Stimulated activated CD4-positive, alpha-beta T cell treated with anti-CD3 and anti-CD28 coated beads, Interleukin-15, amount 100 ng/mL, for 48 hours (primary cell): ENCODE data around the gene TECPR2.
"Not testable (repeated sequence)": the region's sequence is repeated elsewhere in the genome, so short reads cannot be mapped to it uniquely, and the experiment has no call there.

ENCODE experiments used
- DNase-seq, 2 donors: peaks; one replicate each; pipeline ENCODE4 v3.0.0-alpha.2; 2020; ENCODE audit warnings: low read depth in 2 of 2

TECPR2 gene

DNA sequence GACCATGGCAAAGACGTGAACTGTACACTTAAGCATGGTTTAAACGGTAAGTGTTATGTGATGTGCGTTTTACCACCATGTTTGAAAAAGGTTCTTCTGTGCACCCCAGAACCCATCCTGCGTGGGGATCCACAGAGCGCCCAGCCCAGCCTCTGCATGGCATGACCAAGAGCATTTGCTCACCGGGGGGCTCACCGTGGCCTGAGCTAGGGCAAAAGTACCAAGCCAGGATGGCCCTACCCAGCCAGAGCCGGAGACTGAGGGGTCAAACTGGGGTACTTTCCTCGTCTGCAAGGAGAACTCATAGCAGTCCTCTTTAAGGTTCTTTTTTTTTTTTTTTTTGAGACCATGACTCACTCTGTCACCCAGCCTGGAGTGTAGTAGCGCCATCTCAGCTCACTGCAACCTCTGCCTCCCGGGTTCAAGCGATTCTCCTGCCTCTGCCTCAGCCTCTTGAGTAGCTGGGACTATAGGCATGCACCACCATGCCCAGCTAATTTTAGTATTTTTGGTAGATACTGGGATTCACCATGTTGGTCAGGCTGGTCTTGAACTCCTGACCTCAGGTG, 163.3 kb downstream of the TECPR2 start:
- DNase-seq = no peak

DNA sequence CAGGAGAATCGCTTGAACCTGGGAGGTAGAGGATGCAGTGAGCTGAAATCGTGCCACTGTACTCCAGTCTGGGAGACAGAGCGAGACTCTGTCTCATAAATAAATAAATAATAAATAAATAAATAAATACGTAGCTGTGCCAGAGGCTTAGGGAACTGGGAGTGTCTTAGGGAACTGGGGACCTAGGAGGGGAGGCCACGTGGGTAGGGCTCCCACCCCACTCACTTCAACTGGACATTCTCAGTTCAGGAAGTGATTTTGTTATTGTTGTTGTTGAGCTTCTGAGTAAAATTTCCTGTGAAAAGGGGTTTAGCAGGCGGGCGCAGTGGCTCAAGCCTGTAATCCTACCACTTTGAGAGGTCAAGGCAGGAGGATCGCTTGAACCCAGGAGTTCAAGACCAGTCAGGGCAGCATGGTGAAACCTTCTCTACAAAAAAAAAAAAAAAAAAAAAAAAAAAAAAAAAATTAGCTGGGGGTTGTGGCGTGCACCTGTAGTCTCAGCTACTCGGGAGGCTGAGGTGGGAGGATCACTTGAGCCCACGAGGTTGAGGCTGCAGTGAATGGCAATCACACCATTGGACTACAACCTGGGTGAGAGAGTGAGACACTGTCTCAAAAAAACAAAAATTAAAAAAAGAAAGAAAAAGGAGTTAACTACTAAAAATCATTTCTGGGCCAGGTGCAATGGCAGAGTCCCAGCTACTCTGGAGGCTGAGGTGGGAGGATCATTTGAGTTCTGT, 165.9 kb downstream of the TECPR2 start:
- no peak for DNase-seq

DNA sequence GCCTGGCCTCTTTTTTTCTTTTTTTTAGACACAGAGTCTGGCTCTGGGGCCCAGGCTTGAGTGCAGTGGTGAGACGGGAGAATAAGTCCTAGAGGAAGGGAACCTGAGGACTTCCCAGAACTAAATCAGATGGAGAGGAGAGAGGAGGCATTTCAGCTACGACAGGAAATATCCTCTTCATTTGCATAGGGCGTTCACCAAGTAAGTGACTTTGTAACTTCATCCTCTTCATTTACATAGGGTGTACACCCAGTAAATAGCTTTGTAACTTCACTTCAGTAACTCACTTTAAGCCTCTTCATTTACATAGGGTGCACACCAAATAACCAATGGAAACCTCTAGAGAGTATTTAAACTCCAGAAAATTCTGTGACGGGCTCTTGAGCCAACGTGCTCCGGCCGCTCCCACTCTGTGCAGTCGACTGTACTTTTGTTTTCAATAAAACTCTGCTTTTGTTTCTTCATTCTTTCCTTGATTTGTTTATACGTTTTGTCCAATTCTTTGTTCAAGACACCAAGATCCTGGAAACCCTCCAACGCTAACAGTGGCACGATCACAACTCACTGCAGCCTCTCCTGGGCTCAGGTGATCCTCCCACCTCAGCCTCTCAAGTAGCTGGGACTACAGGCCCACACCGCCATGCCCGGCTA, 168.2 kb downstream of the TECPR2 start:
- no peak for DNase-seq

GRCh38 chr14:102532204-102532658, 169.5 kb downstream of the TECPR2 start:
- DNase-seq = no peak

DNA sequence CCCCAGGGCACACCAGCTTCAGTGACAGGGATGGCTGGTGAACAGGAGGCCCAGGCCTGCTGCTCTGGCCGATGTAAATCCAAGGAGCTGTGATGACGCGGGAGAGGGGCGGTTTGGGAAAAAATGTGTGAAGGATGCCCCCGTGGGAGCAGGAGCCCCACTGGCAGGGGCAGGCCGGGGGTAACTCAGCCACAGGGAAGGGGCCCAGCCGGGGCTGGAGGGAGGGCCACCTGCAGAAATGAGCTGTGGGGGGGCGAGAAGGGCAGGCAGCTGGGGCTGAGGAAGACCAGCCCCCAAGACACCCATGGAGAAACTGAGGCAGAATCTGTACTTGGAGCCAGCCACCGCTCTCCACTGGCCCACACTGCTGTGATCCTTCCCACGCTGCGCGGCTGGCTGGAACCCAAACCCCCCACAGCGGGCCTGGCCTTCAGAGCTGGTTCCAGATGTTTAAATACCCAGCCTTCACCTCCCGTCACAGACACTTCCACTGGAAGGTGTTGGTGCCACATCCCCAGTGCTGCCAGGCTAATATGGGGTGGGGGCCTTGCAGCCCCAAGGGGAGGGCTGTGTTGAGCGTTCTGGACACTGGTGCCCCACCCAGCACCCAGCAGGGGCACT, 175.3 kb downstream of the TECPR2 start:
- no peak for DNase-seq

DNA sequence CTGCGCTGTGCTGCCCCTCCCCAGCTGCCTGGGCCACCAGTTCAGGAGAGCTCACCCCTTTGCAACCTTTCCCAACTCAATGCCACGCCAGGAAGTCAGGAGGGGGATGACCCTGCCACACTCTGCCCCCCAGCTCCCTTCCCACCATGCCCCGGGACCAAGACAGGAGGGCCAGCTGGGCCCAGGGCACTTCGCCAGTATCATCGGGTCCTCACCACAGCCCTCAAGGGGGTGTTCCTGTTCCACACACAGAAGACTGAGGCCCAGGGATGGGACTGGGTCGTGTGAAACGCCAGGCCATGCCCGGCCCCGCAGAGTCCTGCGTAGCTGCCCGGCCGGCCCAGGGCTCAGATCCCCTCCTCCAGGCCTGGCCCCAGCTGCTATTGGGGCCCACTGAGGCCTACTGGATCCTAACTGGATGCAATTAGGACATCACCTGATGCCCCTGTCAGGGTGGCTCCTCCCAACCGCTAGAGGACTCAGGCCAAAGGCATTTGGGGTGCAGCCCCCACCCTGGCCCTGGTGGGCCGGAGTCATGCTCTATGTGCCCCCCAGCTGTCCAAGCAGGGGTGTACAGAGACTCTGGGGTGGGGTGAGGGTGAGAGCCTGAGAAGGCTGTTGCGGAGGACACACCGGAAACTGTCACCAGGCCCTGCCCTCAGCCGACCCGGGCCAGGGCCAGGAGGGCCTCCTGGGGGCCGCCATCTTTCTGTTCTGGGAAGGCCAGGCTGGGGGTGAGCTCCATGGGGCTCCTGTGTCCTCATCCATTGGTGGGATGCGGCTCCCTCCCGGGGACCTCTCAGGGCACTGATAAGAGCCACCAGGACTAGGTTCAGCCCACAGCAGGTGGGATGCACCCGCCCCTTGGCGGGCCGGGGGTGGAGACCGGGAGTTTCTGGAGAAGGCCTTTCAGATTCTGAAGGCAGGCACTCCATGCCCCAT, 176.1 kb downstream of the TECPR2 start:
- DNase-seq = no peak

GRCh38 chr14:102539544-102540314, 177.0 kb downstream of the TECPR2 start:
- no peak for DNase-seq

DNA sequence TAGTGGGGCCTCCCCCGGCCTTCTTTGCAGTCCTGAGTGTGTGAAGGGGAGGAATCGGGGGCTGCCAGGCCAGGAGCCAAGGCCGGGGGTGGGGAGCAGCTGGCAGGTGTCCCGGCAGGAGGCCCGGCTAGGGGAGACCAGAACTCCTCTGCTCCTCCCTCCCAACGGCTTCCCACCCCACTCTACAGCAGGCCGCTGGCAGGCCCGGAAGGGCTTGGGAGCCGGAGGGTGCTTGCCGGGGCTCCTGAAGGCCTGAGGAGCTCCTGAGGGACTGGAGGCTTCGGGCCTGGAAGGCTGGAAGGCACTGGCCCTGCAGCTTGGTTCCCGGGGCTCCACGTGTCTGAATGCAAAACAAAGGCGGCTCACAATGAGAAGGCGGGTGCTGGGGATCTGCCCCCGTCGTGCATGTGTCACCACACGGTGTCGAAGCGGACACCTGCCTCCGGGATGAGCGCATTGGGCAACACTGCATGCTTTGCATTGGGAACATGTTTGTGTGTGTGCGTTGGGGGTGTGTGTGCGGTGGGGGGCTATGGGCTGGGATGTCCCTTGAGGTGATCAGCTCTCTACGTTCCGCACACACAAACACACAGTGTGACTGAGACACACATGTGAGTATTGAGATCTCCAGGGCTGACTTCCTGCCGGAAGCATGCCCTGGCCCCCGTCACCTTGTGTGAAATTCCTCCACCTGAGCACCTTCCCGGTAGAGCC, 177.7 kb downstream of the TECPR2 start:
- DNase-seq = no peak

DNA sequence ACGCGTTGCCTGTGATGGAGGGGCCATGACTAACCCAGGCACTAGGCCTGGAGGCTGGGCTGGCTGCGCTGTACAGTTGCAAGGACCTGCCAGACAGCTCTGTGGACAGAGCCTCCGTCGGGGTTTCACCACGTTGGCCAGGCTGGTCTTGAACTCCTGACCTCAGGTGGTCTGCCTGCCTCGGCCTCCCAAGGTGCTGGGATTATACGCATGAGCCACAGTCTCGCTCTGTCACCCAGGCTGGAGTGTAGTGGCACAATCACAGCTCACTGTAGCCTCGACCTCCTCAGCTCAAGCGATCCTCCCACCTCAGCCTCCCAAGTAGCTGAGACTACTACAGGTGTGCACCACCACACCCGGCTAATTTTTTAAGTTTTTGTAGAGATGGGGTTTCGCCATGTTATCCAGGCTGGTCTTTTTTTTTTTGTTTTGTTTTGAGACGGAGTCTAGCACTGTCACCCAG, 178.3 kb downstream of the TECPR2 start:
- not testable (repeated sequence) for DNase-seq

DNA sequence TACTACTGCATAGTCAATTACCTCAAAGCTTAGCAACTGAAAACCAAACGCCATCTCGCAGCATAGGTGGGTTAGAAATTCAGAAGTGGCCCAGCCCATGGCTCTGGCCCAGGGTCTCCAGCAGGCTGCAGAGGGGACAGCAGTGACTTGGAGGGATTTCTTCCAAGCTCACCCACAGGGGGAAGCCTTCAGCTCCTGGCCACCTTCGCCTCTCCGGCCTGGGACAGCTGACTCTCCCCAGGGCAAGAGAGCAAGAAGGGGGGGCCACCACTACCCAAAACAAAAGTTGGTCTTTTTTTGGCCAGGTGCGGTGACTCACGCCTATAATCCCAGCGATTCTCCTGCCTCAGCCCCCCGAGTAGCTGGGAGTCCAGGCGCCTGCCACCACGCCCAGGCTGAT, 179.0 kb downstream of the TECPR2 start:
- DNase-seq = no peak

DNA sequence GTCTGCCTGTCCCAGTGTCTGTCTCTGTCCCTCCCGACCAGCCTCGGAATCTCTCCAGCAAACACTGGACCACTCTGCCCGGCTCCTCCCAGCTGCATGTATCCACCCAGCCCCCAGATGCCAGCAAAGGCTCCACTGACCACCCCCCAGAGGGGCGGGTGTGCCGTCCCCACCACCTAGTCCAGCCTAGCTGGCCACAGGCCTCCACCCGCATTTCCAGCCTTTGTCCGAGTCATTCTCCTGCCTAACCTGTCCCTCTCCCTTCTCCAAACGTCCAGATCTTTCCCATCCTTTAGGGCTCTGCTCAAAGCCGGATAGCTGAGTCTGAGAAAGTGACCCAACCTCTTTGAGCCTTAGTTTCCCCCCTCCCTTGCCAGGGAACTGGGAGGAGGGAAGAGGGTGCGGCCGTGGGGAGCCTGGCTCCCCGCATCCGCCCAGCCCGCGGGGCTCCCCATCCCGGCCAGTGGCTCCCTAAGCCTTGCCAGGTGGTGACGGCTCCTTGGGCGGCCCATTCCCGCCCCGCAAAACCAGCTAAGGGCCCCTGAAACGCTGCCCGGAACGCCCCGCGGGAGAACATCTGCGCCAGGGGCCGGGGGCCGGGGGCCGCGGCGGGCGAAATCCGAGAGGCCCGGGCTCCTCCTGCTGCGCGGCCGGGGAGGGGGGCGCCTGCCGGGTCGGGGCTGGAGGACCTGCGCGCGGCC, 181.5 kb downstream of the TECPR2 start:
- no peak for DNase-seq

DNA sequence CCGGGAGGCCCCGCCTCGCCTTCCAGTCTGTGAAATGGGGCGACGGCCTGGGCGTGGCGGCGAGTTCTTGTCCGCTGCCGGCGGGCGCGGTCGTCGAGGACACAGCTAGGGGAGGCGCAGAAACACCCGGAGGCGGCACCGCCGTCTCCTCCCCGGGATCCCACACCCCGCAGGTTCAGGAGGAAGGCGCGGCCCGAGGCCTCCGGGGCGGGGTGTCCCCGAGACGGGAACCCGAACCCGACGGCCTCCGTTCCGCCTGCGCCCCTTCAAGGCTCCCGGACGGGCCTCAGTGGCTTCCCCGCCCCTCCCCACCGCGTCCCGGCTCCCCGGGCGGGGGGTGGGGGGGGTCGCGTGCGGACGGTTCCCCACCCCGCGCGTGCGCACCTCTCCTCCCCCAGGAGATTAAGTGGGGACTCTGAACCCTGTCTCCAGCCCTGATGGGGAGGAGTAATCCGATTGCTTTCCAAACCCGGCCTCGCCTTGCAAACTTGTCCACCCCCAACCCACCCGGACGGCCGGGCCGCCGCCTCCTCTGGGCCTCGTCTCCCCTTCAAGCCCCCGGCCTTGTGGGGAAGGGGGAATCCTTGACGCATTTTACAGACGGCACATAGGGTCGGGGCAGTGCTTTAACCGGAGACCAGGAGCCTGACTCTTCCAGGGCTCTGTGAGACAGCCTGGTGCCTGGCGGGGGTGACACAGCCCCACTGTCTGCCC, 182.2 kb downstream of the TECPR2 start:
- no peak for DNase-seq

- no peak for DNase-seq
Observed at GRCh38 chr14:102545461-102546265, 182.9 kb downstream of the TECPR2 start.

GRCh38 chr14:102548616-102549240, 186.0 kb downstream of the TECPR2 start:
- DNase-seq = no peak

GRCh38 chr14:102550927-102551401, 188.2 kb downstream of the TECPR2 start:
- not testable (repeated sequence) for DNase-seq
